KMS-11 (cell line): ENCODE measurements around the gene KRTAP29-1.

Source experiments
- H2AFZ ChIP-seq: fragments of 200-600 bp; sonication (generic); 2 replicates; pipeline ENCODE4 v1.6.1; 2016; ENCODE audit warnings: antibody characterized with exemption, mixed run types, low read depth
- H3K27ac ChIP-seq: fragments of 200-600 bp; sonication (generic); 2 replicates; pipeline ENCODE4 v1.6.1; 2016; ENCODE audit warnings: mild to moderate bottlenecking, mixed run types
- H3K27me3 ChIP-seq: fragments of 200-600 bp; sonication (generic); 2 replicates; pipeline ENCODE4 v1.6.1; 2017; ENCODE audit warnings: mild to moderate bottlenecking, low read depth, mixed run types, moderate library complexity; ENCODE audit not compliant: insufficient read depth
- H3K36me3 ChIP-seq: fragments of 200-600 bp; sonication (generic); 2 replicates; pipeline ENCODE4 v1.6.1; 2017; ENCODE audit warnings: mild to moderate bottlenecking, mixed run types; ENCODE audit not compliant: insufficient read depth
- H3K4me1 ChIP-seq: fragments of 200-600 bp; sonication (generic); 2 replicates; pipeline ENCODE4 v1.6.1; 2016; ENCODE audit warnings: mild to moderate bottlenecking, low read depth, mixed run types; ENCODE audit not compliant: poor library complexity, severe bottlenecking
- H3K4me2 ChIP-seq: fragments of 200-600 bp; sonication (generic); 2 replicates; pipeline ENCODE4 v1.7.0; 2016; ENCODE audit warnings: mild to moderate bottlenecking, mixed run types
- H3K4me3 ChIP-seq: fragments of 200-600 bp; sonication (generic); IDR thresholded peaks from 2 replicates; pipeline ENCODE4 v1.6.1; 2017; ENCODE audit warnings: low read depth, low read length, mixed read lengths; ENCODE audit not compliant: insufficient read depth
- H3K79me2 ChIP-seq: fragments of 200-600 bp; sonication (generic); 2 replicates; pipeline ENCODE4 v1.6.1; 2016; ENCODE audit warnings: low read depth, mixed run types; ENCODE audit not compliant: insufficient read depth
- H3K9ac ChIP-seq: fragments of 200-600 bp; sonication (generic); 2 replicates; pipeline ENCODE4 v1.6.1; 2016; ENCODE audit warnings: mild to moderate bottlenecking, mixed run types
- H4K20me1 ChIP-seq: fragments of 200-600 bp; sonication (generic); 2 replicates; pipeline ENCODE4 v1.6.1; 2016; ENCODE audit warnings: mild to moderate bottlenecking, mixed run types; ENCODE audit not compliant: insufficient read depth
- TF ChIP-seq, protein P1 (sequence below): fragments of 200-600 bp; sonication (generic); conservative IDR thresholded peaks from 2 replicates; pipeline ENCODE4 v1.6.1; 2017; ENCODE audit warnings: low read depth, mild to moderate bottlenecking, antibody characterized with exemption, low read length, moderate library complexity, mixed read lengths

Gene KRTAP29-1

DNA sequence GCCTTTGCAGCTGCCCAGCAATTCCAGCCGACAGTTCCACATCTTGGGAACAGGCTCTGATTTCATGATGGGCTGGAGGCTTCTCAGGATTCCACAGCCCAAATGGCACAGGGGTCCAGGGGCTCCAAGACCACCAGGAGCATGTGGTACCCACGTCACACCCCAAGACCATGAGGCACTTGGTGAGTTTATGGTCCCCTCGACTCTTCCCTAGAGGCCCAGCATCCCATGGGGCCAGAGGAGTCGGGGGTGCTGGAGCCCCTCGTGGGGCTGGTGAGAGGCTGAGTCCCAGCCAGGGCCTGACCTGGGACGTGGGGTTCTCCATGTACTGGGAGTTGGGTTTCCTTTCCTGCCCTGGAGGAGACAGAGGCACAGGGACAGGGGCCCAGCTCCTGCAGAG lies 23.0 kb upstream of the KRTAP29-1 start:
- Histone ChIP-seq H3K4me3 (no peak overlapping the region), H2AFZ (no peak overlapping the region), H3K27ac (no peak overlapping the region), H3K79me2 (no peaks in the 10 kb centered on the region), H3K4me1 (no peaks in the 10 kb centered on the region), H4K20me1 (no peaks in the 10 kb centered on the region), H3K9ac (no peak overlapping the region), H3K27me3 (no peaks in the 10 kb centered on the region; the same call in 1 of the 2 replicates), H3K36me3 (no peaks in the 10 kb centered on the region), H3K4me2 (no peak overlapping the region)
- TF ChIP-seq, protein P1, sequence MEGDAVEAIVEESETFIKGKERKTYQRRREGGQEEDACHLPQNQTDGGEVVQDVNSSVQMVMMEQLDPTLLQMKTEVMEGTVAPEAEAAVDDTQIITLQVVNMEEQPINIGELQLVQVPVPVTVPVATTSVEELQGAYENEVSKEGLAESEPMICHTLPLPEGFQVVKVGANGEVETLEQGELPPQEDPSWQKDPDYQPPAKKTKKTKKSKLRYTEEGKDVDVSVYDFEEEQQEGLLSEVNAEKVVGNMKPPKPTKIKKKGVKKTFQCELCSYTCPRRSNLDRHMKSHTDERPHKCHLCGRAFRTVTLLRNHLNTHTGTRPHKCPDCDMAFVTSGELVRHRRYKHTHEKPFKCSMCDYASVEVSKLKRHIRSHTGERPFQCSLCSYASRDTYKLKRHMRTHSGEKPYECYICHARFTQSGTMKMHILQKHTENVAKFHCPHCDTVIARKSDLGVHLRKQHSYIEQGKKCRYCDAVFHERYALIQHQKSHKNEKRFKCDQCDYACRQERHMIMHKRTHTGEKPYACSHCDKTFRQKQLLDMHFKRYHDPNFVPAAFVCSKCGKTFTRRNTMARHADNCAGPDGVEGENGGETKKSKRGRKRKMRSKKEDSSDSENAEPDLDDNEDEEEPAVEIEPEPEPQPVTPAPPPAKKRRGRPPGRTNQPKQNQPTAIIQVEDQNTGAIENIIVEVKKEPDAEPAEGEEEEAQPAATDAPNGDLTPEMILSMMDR = no peak

DNA sequence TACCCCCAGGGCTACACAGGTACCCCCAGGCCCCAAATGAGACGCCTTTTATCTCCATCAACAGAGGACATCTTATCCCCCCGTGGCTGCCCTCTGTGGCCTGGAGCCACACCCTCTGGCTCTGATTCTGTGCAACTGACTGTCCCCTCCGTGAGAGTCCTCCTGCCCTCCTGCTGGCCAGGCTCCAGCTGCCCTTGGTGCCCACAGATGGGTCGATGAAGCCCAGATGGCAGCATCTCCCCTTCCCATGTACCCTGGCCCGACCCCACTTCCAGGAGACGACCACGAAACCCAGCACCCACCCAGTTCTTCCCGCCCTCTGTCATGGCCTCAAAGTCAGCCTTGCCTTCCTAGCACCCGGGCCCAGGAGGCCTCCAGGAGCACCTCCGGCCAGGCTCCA lies 22.5 kb upstream of the KRTAP29-1 start:
- H3K4me1 ChIP-seq = no peaks in the 10 kb centered on the region
- H3K9ac ChIP-seq = no peak overlapping the region
- H3K27ac ChIP-seq = no peak overlapping the region
- no peaks in the 10 kb centered on the region; the same call in 1 of the 2 replicates for H3K27me3 ChIP-seq
- TF ChIP-seq, protein P1 = no peak
- H2AFZ ChIP-seq = no peak overlapping the region
- no peaks in the 10 kb centered on the region for H3K79me2 ChIP-seq
- no peaks in the 10 kb centered on the region for H4K20me1 ChIP-seq
- no peaks in the 10 kb centered on the region for H3K36me3 ChIP-seq
- no peak overlapping the region for H3K4me2 ChIP-seq
- H3K4me3 ChIP-seq = no peak overlapping the region

DNA sequence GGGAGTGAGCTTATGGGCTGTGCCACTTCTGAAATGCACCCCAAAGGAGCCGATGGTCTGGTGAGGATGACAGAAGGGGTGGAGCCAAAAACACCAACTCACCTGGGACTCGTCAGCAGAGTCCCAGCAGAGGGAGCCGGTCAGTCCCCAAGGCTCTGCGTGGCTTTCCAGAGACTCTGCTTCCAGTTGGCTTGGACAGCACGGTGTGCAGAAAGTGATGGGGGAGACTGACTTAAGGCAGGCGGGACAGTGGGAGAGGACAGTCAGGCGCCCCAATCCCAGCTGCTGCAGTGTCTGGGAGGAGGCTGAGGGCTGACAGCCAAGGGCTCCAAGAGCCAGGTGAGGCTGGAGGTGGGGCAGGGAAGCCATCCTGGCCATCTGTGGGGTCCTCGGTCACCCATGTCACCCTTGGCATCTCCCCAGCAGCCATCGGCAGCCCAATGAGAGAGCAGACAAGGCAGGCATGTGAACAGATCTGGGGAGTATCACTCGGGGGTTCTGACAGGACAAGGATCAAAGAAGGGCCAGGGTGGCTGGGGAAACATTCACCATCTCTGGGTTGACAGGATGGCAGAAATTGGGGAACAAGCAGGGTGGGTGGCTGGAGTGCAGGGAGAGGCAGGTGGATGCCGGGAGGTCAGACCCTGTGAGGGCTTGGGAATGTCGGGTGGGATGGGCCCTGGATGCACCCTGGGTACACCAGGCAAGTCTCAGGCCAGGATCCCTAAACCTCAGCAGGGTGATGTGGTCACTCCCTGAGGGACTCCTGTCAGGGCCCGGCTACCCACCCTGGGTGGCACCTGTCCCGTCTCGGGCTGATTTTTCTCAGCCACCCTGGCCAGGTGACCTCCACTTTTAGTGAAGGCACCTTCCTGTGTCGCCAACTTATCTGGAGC lies 21.8 kb upstream of the KRTAP29-1 start:
- Histone ChIP-seq H3K9ac (no peak overlapping the region), H3K36me3 (no peaks in the 10 kb centered on the region), H4K20me1 (no peaks in the 10 kb centered on the region), H3K27ac (no peak overlapping the region), H3K79me2 (no peaks in the 10 kb centered on the region), H3K4me1 (no peaks in the 10 kb centered on the region), H3K4me3 (no peak overlapping the region), H2AFZ (no peak overlapping the region), H3K4me2 (no peak overlapping the region), H3K27me3 (no peaks in the 10 kb centered on the region; the same call in 1 of the 2 replicates)
- TF ChIP-seq, protein P1 = peak; percentile 48; the same call in 1 of the 2 replicates

DNA sequence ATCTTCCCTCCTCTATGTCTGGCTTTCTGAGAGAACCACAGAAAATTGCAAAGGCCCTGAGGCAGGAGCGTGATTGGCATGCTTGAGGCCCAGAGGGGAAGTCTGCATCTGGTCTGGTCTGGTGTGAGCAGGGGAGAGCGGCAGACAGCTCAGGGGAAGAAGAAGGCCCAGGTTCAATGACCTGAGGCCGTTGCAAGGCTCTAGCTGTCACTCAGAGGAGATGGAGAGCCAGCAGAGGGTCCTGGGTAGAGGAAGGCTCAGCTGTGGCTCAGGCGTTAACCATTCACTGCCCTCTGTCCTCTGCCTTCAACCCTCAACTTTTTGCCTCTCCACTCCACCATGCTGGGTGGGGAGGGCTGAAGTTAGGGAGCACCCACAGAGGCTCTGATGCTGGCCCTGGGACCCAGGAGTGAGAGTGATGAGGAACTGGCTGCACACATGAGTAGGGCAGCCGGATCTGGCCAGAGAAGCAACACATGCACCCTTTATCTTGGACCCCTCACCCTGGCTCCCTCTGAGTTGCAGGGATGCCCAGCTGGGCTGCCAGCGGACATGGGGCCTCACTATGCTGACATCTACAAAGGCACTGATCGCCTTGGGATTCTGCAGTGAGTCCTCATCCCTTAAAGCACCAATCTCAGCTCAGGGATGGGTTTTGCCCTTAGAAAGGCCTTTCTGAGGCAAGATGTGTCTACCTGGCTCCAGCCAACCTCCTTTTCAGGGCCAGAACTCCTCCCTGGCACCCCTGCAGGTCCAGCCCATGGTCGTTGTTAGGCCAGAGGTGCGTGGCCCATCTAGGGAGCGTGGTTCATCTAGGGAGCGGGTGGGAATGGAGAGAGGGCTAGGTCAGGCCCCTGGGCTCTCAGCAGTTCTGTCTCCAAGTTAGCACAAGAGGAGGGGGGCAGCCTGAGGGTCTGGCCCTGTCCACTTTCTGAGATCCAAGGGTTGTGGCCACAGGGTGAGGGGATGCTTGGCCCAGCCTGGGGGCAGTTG lies 20.5 kb upstream of the KRTAP29-1 start:
- H3K36me3 ChIP-seq = no peaks in the 10 kb centered on the region
- no peaks in the 10 kb centered on the region for H4K20me1 ChIP-seq
- no peaks in the 10 kb centered on the region for H3K79me2 ChIP-seq
- no peaks in the 10 kb centered on the region for H3K4me1 ChIP-seq
- H2AFZ ChIP-seq = no peak overlapping the region
- H3K4me2 ChIP-seq = no peak overlapping the region
- H3K9ac ChIP-seq = no peak overlapping the region
- H3K4me3 ChIP-seq = no peak overlapping the region
- TF ChIP-seq, protein P1 = no peak
- H3K27me3 ChIP-seq = no peaks in the 10 kb centered on the region; the same call in 1 of the 2 replicates
- H3K27ac ChIP-seq = no peak overlapping the region
